Measurements from ENCODE around the gene CHCHD3. TPM values are rescaled to one million over a fixed set of nuclear protein-coding genes. Genes with fewer than 3 reads are reported as not detected.

CHCHD3 gene
- total and polyA plus RNA-seq, 2 of the 4 experiments (the other 2 are of a cell fraction): 56.9 to 141 TPM

GRCh38 chr7:132855901-132856300, 226.0 kb downstream of the CHCHD3 start:
- dilution Hi-C loops (cut with HindIII; ENCODE audit: low sequenced_read_pairs, unreplicated experiment): no loop called here
- no peaks in the 10 kb centered on the region for H4K20me1 ChIP-seq (ENCODE audit: insufficient read depth, low read length)
- in situ Hi-C loops (cut with MboI; ENCODE audit: low sequenced_read_pairs): no loop called here
- no peak overlapping the region for H3K4ac ChIP-seq (ENCODE audit: low read depth, low read length)
- peaks cover 0 to 4% of the 10 kb centered on the region in 2 experiments; a peak in 1 of 4 replicates for H3K79me1 ChIP-seq (ENCODE audit: low read depth in 1 of 2, low read length in 2 of 2)
- H2AK9ac ChIP-seq (replicated peaks; ENCODE audit: low read depth, low read length, poor library complexity): no peak overlapping the region
- H4K91ac ChIP-seq (ENCODE audit: insufficient read depth, low read depth, low read length): no peak overlapping the region
- H3K27ac ChIP-seq (ENCODE audit: insufficient read depth, low read length): no peak overlapping the region
- H3K9me3 ChIP-seq (ENCODE audit: control insufficient read depth, insufficient read depth, low read length): no peaks in the 10 kb centered on the region
- no peaks in the 10 kb centered on the region for H3K27me3 ChIP-seq (ENCODE audit: control insufficient read depth, insufficient read depth, low read length)
- ATAC-seq (ENCODE audit: low read depth) (no peak), DNase-seq (no peak)
- BruUV-seq (replicated peaks): no TSS peak
- no peak overlapping the region for H2BK5ac ChIP-seq (ENCODE audit: low read depth, low read length, poor library complexity, severe bottlenecking)
- H4K5ac ChIP-seq (ENCODE audit: low read depth, low read length): no peak overlapping the region
- no peak overlapping the region for H3K18ac ChIP-seq (ENCODE audit: low read depth, low read length)
- POLR2A ChIA-PET (ENCODE audit: unreplicated experiment): no interaction called here
- no peak overlapping the region for H3K9ac ChIP-seq (ENCODE audit: low read depth, low read length)
- 0 out of 2 replicates have a peak, but pooled peaks cover 1% of the 10 kb centered on the region for H3K36me3 ChIP-seq (ENCODE audit: control insufficient read depth, insufficient read depth, low read length)
- no peak overlapping the region for H2AK5ac ChIP-seq (ENCODE audit: low read depth, low read length)
- H4K8ac ChIP-seq (ENCODE audit: low read depth in 2 of 2, low read length in 2 of 2): no peak overlapping the region
- no peak overlapping the region for H2BK120ac ChIP-seq (ENCODE audit: low read depth, low read length)
- H3K23ac ChIP-seq (ENCODE audit: low read depth, low read length): no peak overlapping the region
- no peak overlapping the region for H2BK20ac ChIP-seq (ENCODE audit: low read depth, low read length)
- no peak overlapping the region for H3K14ac ChIP-seq (replicated peaks; ENCODE audit: low read depth, low read length)
- no peak overlapping the region for H3K4me2 ChIP-seq (ENCODE audit: low read depth, low read length)
- CTCF ChIA-PET: no interaction called here
- H3K4me3 ChIP-seq (ENCODE audit: insufficient read depth, low read depth, low read length): no peak overlapping the region
- intact Hi-C loops (cut with micrococcal nuclease): no loop called here
- TF ChIP-seq USF2 (IDR thresholded peaks at IDR 0.05; ENCODE audit: low read depth, low read length) (no peak), ELK1 (IDR thresholded peaks at IDR 0.05; ENCODE audit: borderline replicate concordance, low read depth, low read length) (no peak), SMC3 (IDR thresholded peaks at IDR 0.05; ENCODE audit: low read depth, low read length) (no peak), RAD21 (IDR thresholded peaks at IDR 0.05; ENCODE audit: low read length) (no peak), CEBPB (IDR thresholded peaks at IDR 0.05; ENCODE audit: low read depth, low read length) (no peak), RCOR1 (IDR thresholded peaks at IDR 0.05; ENCODE audit: insufficient replicate concordance, low read length) (no peak), FOS (IDR thresholded peaks at IDR 0.05; ENCODE audit: low read depth, low read length) (no peak), POLR2A (IDR thresholded peaks at IDR 0.05; ENCODE audit: low read depth, low read length) (no peak), NFE2L2 (IDR thresholded peaks at IDR 0.05; ENCODE audit: low read depth, low read length) (no peak), MAFK (IDR thresholded peaks at IDR 0.05; ENCODE audit: low read depth, low read length) (no peak), CTCF (conservative IDR thresholded peaks at IDR 0.05; ENCODE audit: low read depth, low read length) (no peak), BHLHE40 (IDR thresholded peaks at IDR 0.05; ENCODE audit: low read depth, low read length) (no peak)
- no peak overlapping the region for H2BK15ac ChIP-seq (ENCODE audit: low read depth, low read length)
- H3K56ac ChIP-seq (ENCODE audit: extremely low read depth, insufficient read depth, low read length): no peak overlapping the region
- 100% methylated on average over 1 of the region's 2 CpGs; no CpG with 5 or more reads in 1 of the 2 experiments for WGBS, 2 experiments (ENCODE audit: extremely low coverage in 2 of 2, insufficient read length in 1 of 2)
- no peaks in the 10 kb centered on the region for H3K4me1 ChIP-seq (ENCODE audit: control insufficient read depth, insufficient read depth, low read length)
- H2AFZ ChIP-seq (replicated peaks; ENCODE audit: low read length, poor library complexity): no peak overlapping the region
- H3K9me1 ChIP-seq (ENCODE audit: insufficient read depth, low read length): 0 out of 2 replicates have a peak, but pooled peaks cover 3% of the 10 kb centered on the region
